ENCODE measurements around the gene SNAI3. TPM values are rescaled to one million over a fixed set of nuclear protein-coding genes. Genes with fewer than 3 reads are reported as not detected.

SNAI3 gene
- total and polyA plus RNA-seq, 2 of the 8 experiments (the other 6 are each of a cell fraction or from before 2014, with no cell fraction given): 8.5 to 13.3 TPM

GRCh38 chr16:88685156-88686061 lies 898 bp downstream of the SNAI3 start:
- H2AFZ ChIP-seq (ENCODE audit: low read length): peak overlapping the region; percentile 66; the same call in 1 of the 2 replicates
- H3K79me1 ChIP-seq (ENCODE audit: low read depth, low read length): no peaks in the 10 kb centered on the region
- 10% methylated on average over 26 of the region's 33 CpGs; no CpG with 5 or more reads in 1 of the 2 experiments for WGBS, 2 experiments (ENCODE audit: extremely low coverage in 1 of 2, insufficient coverage in 1 of 2, insufficient read length in 1 of 2, insufficient replicate concordance in 2 of 2, low coverage in 1 of 2, low lambda C conversion rate in 2 of 2, missing lambda C conversion rate in 1 of 2)
- no peak overlapping the region for H2BK20ac ChIP-seq (ENCODE audit: low read length)
- H4K20me1 ChIP-seq (replicated peaks in 1 of 2; ENCODE audit: control insufficient read depth in 1 of 2, insufficient read depth in 2 of 2, low read length in 2 of 2): peaks cover 0 to 2% of the 10 kb centered on the region in 2 experiments
- H2AK5ac ChIP-seq (ENCODE audit: low read depth, low read length): 0 out of 2 replicates have a peak overlapping the region, but pooled peaks have one; percentile 6
- H3K79me2 ChIP-seq (ENCODE audit: control insufficient read depth in 1 of 2, insufficient read depth in 2 of 2, low read length in 2 of 2): no peaks in the 10 kb centered on the region
- H3K56ac ChIP-seq (replicated peaks; ENCODE audit: insufficient read length, low read depth, low read length): peak overlapping the region; percentile 24
- peaks cover 13% of the 10 kb centered on the region; the same call in 1 of the 2 replicates for H3K23me2 ChIP-seq (ENCODE audit: low read depth, low read length)
- H3K23ac ChIP-seq (ENCODE audit: insufficient read length): no peak overlapping the region
- DNase-seq (ENCODE audit: low read depth in 1 of 2, low spot score in 2 of 2) (peak in 1 of 2 experiments; percentile 79), FAIRE-seq (no peak)
- peak overlapping the region; percentile 61 to 77 (median 69) for H3K4me3 ChIP-seq (ENCODE audit: extremely low read depth in 1 of 4, insufficient read depth in 2 of 4, low read depth in 3 of 4, low read length in 4 of 4)
- peaks cover 0 to 12% (median 9%) of the 10 kb centered on the region in 4 experiments; a peak in 3 of 7 replicates for H3K27me3 ChIP-seq (replicated peaks in 1 of 4; ENCODE audit: control insufficient read depth in 3 of 4, extremely low read depth in 1 of 4, insufficient read depth in 3 of 4, low read length in 3 of 4)
- ChIA-PET CTCF (ENCODE audit: partially characterized antibody) (interaction anchor here (0.7 to 5.7 kb wide), 19 partner anchors 9 to 206 kb away, joined by 3 to 87 read pairs (median 5); no protein-coding TSS in a partner anchor), POLR2A (ENCODE audit: partially characterized antibody) (interaction anchor here (0.6 to 2.3 kb wide), 9 partner anchors 10 to 176 kb away, joined by 3 to 6 read pairs (median 4); partner anchors contain the start of genes CTU2, MVD and RNF166)
- H2BK120ac ChIP-seq (replicated peaks; ENCODE audit: low read depth, low read length): no peak overlapping the region
- H3K18ac ChIP-seq (ENCODE audit: extremely low read depth, low read length): no peak overlapping the region; the same call in 1 of the 2 replicates
- H3K4me2 ChIP-seq (ENCODE audit: insufficient read depth in 1 of 2, low read depth in 2 of 2, low read length in 2 of 2): peak overlapping the region; percentile 69 to 95
- peak overlapping the region; percentile 35; the same call in 1 of the 2 replicates for H2BK5ac ChIP-seq (ENCODE audit: low read depth, low read length)
- peaks cover 0 to 8% (median 6%) of the 10 kb centered on the region in 4 experiments; a peak in 6 of 7 replicates for H3K4me1 ChIP-seq (replicated peaks in 1 of 4; ENCODE audit: control insufficient read depth in 3 of 4, insufficient read depth in 4 of 4, low read length in 3 of 4)
- peak overlapping the region; percentile 12 for H4K91ac ChIP-seq (replicated peaks; ENCODE audit: insufficient read length, low read length)
- H3K36me3 ChIP-seq (ENCODE audit: control insufficient read depth in 2 of 4, insufficient read depth in 4 of 4, low read length in 3 of 4): no peaks in the 10 kb centered on the region
- no peak overlapping the region for H3K14ac ChIP-seq (ENCODE audit: insufficient read length)
- H3K9me3 ChIP-seq (ENCODE audit: insufficient read depth in 2 of 2, low read depth in 1 of 2, low read length in 1 of 2): no peaks in the 10 kb centered on the region
- no peak overlapping the region for H3K4ac ChIP-seq (replicated peaks; ENCODE audit: insufficient read length, low read depth, low read length)
- H3K27ac ChIP-seq (ENCODE audit: low read depth, low read length): no peak overlapping the region
- peak overlapping the region in 3 of 4 experiments; percentile 13 to 29 (median 15); a peak in 3 of 7 replicates for H3K9ac ChIP-seq (replicated peaks in 1 of 4; ENCODE audit: extremely low read depth in 1 of 4, low read depth in 3 of 4, low read length in 3 of 4)
- H4K5ac ChIP-seq (ENCODE audit: insufficient read length, low read depth, low read length): no peak overlapping the region
- H2BK12ac ChIP-seq (ENCODE audit: low read depth, low read length): 0 out of 2 replicates have a peak overlapping the region, but pooled peaks have one; percentile 23
- H2BK15ac ChIP-seq (ENCODE audit: low read length): peak overlapping the region; percentile 97
- H4K8ac ChIP-seq (ENCODE audit: extremely low read depth, insufficient read depth, low read length): 0 out of 2 replicates have a peak overlapping the region, but pooled peaks have one; percentile 8
- TF ChIP-seq, protein P1, sequence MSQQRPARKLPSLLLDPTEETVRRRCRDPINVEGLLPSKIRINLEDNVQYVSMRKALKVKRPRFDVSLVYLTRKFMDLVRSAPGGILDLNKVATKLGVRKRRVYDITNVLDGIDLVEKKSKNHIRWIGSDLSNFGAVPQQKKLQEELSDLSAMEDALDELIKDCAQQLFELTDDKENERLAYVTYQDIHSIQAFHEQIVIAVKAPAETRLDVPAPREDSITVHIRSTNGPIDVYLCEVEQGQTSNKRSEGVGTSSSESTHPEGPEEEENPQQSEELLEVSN (IDR thresholded peaks at IDR 0.05): no peak
- TF ChIP-seq TCF12 (IDR thresholded peaks at IDR 0.05; ENCODE audit: low read depth, low read length): no peak
- no peak for TF ChIP-seq CEBPB (IDR thresholded peaks at IDR 0.05; ENCODE audit: low read depth, low read length)
- no peak for TF ChIP-seq POLR2AphosphoS5 (IDR thresholded peaks at IDR 0.05; ENCODE audit: low read depth, low read length)
- no peak for TF ChIP-seq CHD1 (IDR thresholded peaks at IDR 0.05; ENCODE audit: low read depth, low read length)
- TF ChIP-seq KDM5A (IDR thresholded peaks at IDR 0.05; ENCODE audit: low read length): no peak
- TF ChIP-seq ZNF274 (IDR thresholded peaks at IDR 0.05; ENCODE audit: borderline replicate concordance, extremely low read depth, low read length): no peak

Measured in H1 (cell line).